ENCODE data around the gene PRKAG3. TPM values are rescaled to one million over a fixed set of nuclear protein-coding genes. Genes with fewer than 3 reads are reported as not detected.

The PRKAG3 gene
- total and polyA plus RNA-seq, 2 donors (not counting 3 experiments of a cell fraction or from before 2014, with no cell fraction given): not detected

- no peak overlapping the region for H3K4me2 ChIP-seq (ENCODE audit: insufficient read depth, low read length)
- FAIRE-seq (no peak), DNase-seq (ENCODE audit: low read depth, low spot score) (no peak)
- ChIA-PET POLR2A (no interaction called here), CTCF (interaction anchor here (1.2 to 1.5 kb wide), 4 partner anchors 37 to 125 kb away, joined by 3 to 5 read pairs (median 4); no protein-coding TSS in a partner anchor)
- H3K9me3 ChIP-seq (replicated peaks; ENCODE audit: control insufficient read depth, insufficient read depth, low read length): no peaks in the 10 kb centered on the region
- H3K4me3 ChIP-seq (replicated peaks in 1 of 3; ENCODE audit: insufficient read depth in 1 of 3, low read depth in 1 of 3, low read length in 3 of 3): no peak overlapping the region
- intact Hi-C loops (cut with micrococcal nuclease): loop anchor here (5.0 kb wide), 2 partner anchors 127 to 302 kb away; no protein-coding TSS in a partner anchor
- H3K27ac ChIP-seq (ENCODE audit: insufficient read depth, low read depth, low read length): no peak overlapping the region
- dilution Hi-C loops (cut with MboI; ENCODE audit: extremely low pct_ligation_motif_present, low sequenced_read_pairs): no loop called here
- peaks cover 61% of the 10 kb centered on the region in 2 experiments for H3K27me3 ChIP-seq (ENCODE audit: control insufficient read depth in 2 of 2, insufficient read depth in 2 of 2, low read length in 2 of 2)
- no peaks in the 10 kb centered on the region for H3K4me1 ChIP-seq (ENCODE audit: control insufficient read depth, extremely low read depth, insufficient read depth, low read length)
- no peaks in the 10 kb centered on the region for H3K36me3 ChIP-seq (ENCODE audit: control insufficient read depth in 2 of 2, extremely low read depth in 1 of 2, insufficient read depth in 2 of 2, low read length in 2 of 2)
- H2AFZ ChIP-seq (ENCODE audit: low read depth, low read length): no peak overlapping the region
- TF ChIP-seq GATA2 (IDR thresholded peaks at IDR 0.05; ENCODE audit: insufficient read depth, insufficient read length, low read depth, low read length) (no peak), CTCF (IDR thresholded peaks at IDR 0.05; ENCODE audit: extremely low read depth in 1 of 2, insufficient read depth in 1 of 2, low read depth in 1 of 2, low read length in 2 of 2) (no peak), EZH2 (IDR thresholded peaks at IDR 0.05; ENCODE audit: borderline replicate concordance, low read depth, low read length, severe bottlenecking) (no peak), MAX (IDR thresholded peaks at IDR 0.05; ENCODE audit: insufficient read depth, insufficient read length) (no peak), FOS (IDR thresholded peaks at IDR 0.05; ENCODE audit: borderline replicate concordance, insufficient read depth, low read length) (no peak), POLR2AphosphoS5 (IDR thresholded peaks at IDR 0.05; ENCODE audit: insufficient read depth, low read depth, low read length) (no peak), JUN (IDR thresholded peaks at IDR 0.05; ENCODE audit: borderline replicate concordance, insufficient read depth, insufficient read length, low read depth) (no peak), MYC (IDR thresholded peaks at IDR 0.05; ENCODE audit: low read depth, low read length) (no peak), POLR2A (IDR thresholded peaks at IDR 0.05; ENCODE audit: low read depth, low read length) (no peak)
- no peaks in the 10 kb centered on the region for H3K9me1 ChIP-seq (replicated peaks; ENCODE audit: control insufficient read depth, extremely low read depth, insufficient read depth, low read length)
- no peaks in the 10 kb centered on the region for H3K79me2 ChIP-seq (ENCODE audit: control insufficient read depth, insufficient read depth, low read length)
- BruUV-seq (replicated peaks): no TSS peak
- no peak overlapping the region for H3K9ac ChIP-seq (replicated peaks; ENCODE audit: extremely low read depth, insufficient read depth, low read length)
- H4K20me1 ChIP-seq (replicated peaks; ENCODE audit: control insufficient read depth, extremely low read depth, insufficient read depth, low read length): no peaks in the 10 kb centered on the region
These were observed 23.3 kb upstream of the PRKAG3 start for GRCh38 chr2:218854860-218855259.

Data from endothelial cell of umbilical vein (primary cell).